Stimulated activated naive CD4-positive, alpha-beta T cell (primary cell): Measurements from ENCODE around the gene POPDC2.

Experiments used
- DNase-seq, 6 experiments: peaks; one replicate each; lab custom pipeline; 2025; lab: John Stamatoyannopoulos, UW

POPDC2 gene

DNA sequence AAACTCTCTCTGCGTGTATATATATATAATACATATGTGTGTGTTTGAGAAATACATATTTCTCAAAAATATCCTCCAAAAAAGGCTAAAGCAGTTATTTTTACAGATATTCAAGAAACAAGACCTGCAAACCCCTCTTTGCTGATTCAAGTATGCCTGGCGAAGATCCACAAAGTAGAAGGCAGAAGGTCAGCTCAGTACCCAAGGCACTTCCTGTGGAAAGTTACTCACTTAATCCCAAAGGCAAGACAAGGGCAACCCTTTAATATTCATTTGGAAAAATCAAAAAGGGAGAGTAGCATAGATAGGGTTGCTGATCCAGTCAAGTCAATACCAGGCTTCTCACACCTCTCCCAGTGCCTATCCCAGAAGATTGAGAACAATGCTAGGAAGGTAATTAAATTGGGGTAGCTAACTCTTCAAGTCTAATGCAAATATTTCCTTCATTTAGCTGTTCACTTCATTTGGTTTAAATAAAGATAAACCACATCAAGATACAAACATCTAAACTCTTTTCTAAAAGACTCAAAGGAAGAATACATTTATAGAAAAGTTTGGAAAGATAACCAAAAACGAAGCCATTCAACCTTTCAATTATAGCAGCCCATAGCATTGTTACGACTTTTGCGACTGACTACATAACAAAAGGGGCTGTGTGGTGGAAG is 9.6 kb upstream of the POPDC2 start:
- DNase-seq, result no peak

DNA sequence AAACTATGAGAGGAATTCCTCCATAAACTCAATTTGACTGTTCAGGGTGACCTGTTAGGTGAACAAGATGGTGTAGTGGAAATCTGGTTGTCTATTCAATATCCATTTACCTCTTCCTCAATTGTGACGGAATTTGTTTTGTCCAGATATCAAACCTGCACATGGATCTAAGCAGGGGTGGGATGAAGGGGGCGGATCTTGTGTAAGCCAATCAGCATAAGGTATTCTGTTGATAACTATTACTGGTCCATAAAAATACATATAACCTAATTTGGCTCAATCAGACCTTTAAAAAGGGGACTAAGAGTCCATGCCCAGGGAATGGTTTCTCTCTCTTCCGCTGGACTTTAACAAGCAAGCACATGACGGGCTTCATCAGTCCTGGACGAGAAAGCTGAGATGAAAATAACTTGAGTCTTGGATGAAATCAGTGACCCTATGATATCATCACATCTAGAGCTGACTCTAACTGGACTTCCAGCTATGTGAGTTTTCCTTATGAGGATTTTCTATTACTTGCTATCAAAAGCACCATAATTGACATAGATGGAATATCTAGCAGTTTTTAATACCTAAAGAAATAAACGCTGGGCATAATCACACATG is 5.7 kb upstream of the POPDC2 start:
- DNase-seq, result no peak

GRCh38 chr3:119664850-119665379 is 4.5 kb upstream of the POPDC2 start:
- no peak for DNase-seq

DNA sequence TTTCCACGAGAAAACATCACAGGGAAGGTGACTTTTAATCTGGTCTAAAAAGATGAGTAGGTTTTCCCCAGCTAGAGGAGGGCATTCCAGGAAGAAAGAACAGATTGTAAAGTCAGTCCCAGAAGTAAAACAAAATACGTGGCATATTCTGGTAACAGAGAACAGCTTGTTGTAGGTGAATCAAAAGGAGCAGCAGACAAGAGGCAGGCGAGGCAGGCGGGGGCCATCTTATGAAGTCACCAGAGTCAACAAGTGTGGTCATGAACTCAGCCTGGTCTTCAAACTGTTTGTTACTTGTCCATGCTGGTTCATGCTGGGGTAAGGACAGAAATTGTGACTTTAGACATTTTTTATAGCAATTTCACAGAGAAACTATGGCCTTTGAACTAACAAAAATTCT is 4.0 kb upstream of the POPDC2 start:
- DNase-seq, result no peak

- DNase-seq, result no peak
Measured at GRCh38 chr3:119663885-119664284, 3.5 kb upstream of the POPDC2 start.

DNA sequence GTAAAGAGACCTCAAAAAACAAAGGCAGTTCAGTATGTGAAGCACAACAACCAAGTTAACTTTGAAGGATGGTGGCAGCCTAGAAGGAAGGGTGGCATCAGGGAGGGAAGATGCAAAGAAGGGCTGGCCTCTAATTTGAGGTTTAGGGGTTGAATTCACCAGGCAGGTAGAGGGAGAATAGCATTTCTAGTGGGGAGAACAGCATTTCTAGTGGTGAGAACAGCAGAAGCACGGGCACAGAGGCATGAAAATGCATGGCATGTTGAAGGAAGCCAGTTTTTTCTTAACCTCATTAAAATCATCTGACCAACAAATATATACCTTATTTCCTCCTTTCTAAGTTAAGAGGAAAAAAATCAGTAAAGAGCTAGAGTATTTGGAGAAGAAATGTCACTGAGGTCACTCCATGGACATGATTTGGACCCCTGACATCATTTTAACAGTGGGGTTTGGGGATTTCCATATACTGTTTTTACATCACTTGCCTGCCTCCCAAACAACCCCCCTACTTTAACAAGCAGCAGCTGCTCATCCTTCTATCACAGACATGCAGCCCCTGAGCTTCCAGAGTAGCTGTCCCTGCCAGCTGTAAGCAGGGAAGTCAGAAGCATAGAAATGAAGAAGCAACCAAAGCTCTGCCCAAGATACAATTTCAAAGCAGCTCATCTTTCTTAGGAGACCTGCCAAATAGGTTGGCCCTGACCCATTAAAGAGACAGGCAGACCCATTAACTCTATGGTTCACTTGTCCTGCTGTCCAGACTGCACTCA is 2.4 kb upstream of the POPDC2 start:
- DNase-seq, result no peak

DNA sequence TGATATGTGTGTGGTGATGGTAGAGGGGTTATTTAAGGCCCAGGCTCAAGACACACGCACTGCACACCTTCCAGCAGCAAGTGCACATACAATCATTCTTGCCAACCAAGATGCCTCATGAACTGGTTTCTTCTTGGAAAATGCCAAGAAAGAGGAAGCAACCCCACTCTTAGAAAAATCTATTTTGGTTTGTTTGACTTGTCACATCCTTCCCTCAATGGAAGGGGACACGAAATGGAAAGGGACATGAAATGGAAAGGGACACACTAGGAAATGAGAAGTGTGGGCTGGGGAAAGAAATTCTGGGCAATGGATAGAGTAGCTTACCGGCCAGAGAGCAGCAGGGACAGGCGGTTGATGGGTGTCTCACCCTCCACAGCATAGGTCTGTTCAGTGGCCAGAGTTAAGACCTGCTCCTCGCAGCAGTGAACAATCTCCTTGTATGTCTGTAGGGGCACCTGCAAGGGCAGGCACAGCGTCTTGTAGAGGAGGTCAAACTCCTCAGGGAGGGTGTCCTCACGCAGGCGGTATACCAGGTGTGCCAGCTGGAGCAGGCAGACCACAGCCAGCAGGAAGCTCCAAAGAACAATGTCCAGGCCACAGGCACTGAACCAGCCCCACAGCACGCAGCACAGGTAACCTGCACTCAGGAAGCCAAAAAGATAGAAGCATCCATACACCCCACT is 640 bp downstream of the POPDC2 start:
- no peak for DNase-seq

DNA sequence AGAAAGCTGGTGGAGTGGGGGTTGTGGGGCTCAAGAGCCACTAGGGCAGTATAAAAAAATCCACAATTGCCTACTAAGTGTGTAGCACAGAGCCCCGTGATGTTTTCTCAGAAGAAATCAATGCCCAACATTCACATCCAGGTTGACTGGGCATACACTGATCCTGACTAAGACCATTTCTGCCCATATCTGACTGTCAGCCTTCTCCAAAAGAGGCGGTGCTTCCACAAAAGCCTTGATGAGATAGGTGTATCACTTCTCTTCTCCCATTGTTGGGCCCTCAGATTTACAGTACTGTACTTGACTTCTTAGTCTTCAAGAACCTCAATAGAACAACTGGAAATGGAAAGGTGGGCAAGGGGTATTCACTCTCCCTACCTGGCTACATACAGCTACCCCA is 1.4 kb downstream of the POPDC2 start:
- DNase-seq, result no peak

- no peak for DNase-seq
Measured at GRCh38 chr3:119657887-119658702, 2.3 kb downstream of the POPDC2 start.

DNA sequence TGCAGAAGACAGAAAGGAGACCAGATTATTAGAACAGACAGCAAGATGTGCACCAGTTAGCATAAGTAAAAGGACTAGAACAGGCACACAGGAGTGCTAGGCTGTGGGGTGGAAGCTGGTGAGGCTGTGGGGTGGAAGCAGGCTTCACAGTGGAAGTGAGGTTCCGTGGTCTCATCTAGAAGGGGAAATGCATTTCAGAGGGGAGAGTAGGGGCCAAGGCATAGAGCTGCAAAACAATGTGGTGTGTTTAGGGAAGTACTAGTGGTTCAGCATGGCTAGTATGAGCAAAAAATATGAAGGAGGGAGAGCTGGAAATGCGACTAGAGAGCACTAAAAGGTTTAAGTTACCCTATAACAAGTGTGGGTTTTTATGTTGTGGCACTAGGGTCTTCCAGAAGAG is 6.5 kb downstream of the POPDC2 start:
- no peak for DNase-seq

GRCh38 chr3:119652306-119653033 is 7.9 kb downstream of the POPDC2 start:
- no peak for DNase-seq

DNA sequence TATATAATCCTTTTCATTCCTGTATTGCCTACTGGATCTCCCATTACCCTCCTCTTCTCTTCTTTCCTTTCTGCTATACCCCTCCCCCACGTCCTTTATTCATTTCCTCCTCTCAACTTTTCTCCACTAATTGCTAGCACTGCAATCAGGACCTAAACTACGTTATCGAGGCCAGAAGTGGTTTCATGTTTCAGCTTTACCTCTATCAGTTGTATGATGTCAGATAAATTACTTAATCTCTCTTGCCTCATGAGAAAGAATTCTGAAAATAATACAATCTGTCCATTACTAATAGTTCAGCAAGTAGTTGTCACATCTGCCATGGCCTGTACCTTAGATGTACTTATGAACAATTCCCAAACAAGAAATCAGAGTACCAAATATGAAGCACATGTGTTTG is 10.6 kb downstream of the POPDC2 start:
- no peak for DNase-seq

DNA sequence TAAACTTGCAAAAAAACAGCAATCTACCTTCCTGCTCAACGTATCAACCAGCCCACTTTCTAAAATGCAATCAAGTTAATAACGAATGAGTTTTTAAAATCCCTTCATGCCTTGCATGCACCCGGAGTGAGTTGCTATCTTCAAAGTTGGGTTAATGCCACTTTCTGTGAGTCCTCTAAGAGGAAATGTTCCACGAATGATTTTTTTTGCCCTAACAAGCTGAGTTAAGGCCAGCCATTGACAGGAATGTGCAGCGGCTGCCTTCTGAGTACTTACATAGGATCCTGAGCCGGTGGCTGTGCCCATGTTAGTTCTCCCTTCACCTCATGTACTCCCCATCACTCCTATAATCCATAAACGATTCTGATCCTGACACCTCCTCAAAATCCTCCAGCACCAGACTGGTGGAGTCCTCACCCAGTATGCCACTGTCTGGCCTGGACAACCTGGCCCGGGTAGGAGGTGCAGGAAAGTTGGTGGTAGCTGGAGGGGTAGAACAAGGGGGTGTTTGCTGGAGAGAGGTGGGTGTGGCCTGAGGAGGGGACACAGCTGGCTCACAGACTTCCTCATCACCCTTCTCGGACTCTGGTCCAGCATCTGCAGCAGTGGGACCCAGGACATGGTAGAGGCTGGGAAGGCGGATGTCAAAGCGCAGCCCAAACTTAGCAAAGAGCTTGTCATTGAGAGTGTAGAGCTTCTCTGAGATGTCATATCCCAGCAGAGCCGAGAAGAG is 12.4 kb downstream of the POPDC2 start:
- no peak for DNase-seq

DNA sequence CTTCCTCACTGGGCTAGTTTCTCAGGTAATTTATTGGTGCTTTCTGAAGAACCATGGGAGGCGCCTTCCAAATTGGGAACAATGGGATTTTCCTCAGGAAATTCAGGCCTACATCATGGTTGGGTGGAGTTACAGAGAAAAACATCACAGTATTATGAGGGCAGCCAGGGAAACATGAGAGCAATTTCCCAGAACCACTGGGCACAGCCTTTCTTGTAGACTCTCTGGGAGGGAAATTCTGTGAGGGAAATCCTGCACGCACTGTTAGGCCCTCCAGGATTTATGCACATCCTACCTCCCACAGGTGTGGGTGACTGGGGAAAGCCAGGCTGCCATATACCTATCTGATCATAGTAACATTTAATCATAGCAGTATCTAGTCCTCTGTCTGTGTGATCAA is 13.2 kb downstream of the POPDC2 start:
- no peak for DNase-seq

DNA sequence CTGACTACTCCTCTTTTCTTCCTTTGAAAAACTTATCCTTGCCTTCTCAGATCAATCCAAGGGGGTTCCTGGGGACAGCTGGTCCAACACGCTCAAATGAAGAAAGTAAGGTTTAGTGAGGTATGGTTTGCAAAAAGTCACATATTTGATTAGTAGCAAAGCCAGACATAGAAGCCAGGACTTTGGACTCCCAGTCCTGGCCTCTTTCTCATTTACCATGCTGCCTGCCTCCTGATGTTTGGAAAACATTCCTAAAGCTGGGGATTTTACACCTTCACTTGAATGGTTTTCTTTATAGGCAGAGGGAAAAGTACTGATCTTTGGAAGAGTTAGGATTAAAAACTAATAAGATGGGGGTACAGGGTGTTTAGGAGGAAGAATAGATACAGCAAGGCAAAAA is 14.6 kb downstream of the POPDC2 start:
- no peak for DNase-seq

DNA sequence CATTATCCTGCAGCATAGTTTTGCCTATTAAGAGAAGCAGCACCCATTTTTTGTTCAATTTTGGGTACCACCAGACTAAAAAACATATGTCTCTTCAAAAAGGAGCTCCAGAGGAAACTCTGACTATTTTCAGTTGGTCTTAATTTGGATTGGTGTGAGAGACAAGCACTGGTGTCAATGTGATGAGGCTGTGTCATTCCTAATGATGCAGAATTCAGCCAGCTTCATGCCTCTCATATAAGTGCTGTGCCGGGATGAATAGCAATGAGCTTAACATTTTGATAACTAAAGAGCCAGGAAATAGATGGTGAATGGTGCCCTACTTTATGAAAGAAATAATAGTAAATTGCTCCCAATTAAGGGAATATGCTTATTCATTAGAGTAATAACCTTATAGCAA is 15.9 kb downstream of the POPDC2 start:
- DNase-seq, result no peak

DNA sequence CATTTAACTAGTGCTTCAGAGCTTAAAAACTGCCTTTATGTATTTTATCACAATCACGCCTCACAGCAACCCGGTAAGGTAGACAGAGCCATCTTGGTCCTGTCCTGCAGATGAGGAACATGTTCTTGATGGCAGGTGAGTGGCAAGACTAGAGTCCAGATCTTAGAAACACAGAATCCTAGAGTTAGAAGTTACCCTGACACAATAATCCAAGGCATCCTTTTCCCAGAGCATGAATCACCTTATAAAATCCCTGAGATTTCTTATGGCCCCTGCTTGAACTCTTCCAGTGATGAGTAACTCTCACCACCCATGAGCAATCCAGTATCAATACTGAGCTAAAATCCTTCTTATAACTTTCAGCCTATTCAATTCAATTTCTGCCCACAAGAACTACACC is 16.9 kb downstream of the POPDC2 start:
- DNase-seq, result no peak

GRCh38 chr3:119642746-119643473 is 17.5 kb downstream of the POPDC2 start:
- DNase-seq, result no peak

- no peak for DNase-seq
Measured at GRCh38 chr3:119641416-119641815, 19.0 kb downstream of the POPDC2 start.
